DND-41 (cell line): ENCODE data around the gene BCAS2.

Source experiments
- EZH2 ChIP-seq: IDR thresholded peaks from 3 replicates; pipeline ENCODE4 v1.6.1; 2012; ENCODE audit warnings: borderline replicate concordance, low read depth, mild to moderate bottlenecking, moderate library complexity, low read length, inconsistent platforms; ENCODE audit not compliant: severe bottlenecking
- TF ChIP-seq, protein P1 (sequence below): IDR thresholded peaks from 2 replicates; pipeline ENCODE4 v1.5.1; 2012; ENCODE audit warnings: borderline replicate concordance, low read length, moderate library complexity, mild to moderate bottlenecking; ENCODE audit not compliant: poor library complexity, severe bottlenecking; ENCODE audit errors: extremely low read depth

- TF ChIP-seq, protein P1, sequence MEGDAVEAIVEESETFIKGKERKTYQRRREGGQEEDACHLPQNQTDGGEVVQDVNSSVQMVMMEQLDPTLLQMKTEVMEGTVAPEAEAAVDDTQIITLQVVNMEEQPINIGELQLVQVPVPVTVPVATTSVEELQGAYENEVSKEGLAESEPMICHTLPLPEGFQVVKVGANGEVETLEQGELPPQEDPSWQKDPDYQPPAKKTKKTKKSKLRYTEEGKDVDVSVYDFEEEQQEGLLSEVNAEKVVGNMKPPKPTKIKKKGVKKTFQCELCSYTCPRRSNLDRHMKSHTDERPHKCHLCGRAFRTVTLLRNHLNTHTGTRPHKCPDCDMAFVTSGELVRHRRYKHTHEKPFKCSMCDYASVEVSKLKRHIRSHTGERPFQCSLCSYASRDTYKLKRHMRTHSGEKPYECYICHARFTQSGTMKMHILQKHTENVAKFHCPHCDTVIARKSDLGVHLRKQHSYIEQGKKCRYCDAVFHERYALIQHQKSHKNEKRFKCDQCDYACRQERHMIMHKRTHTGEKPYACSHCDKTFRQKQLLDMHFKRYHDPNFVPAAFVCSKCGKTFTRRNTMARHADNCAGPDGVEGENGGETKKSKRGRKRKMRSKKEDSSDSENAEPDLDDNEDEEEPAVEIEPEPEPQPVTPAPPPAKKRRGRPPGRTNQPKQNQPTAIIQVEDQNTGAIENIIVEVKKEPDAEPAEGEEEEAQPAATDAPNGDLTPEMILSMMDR = no peak
- no peak for TF ChIP-seq EZH2
These were observed 41.1 kb downstream of the BCAS2 start for GRCh38 chr1:114540272-114540671.
